Natural killer cell treated with Interleukin-12 subunit alpha and Interleukin-12 subunit beta and Interleukin-15 and Interleukin-18, amount 100 ng/mL, for 72 hours (primary cell): Measurements from ENCODE around the gene GRIA1. TPM values are rescaled to one million over a fixed set of nuclear protein-coding genes. Genes with fewer than 3 reads are reported as not detected.
A peak's percentile ranks its signal among the peaks of the same experiment; 100 is the strongest.

ENCODE experiments used
- ATAC-seq, 2 donors: fragments of 150-1000 bp; cut with Tn5 transposase in 1 of 2; sonication (Bioruptor Pico), chemical (Tn5 transposase) in 1 of 2; 2 replicates each; pipeline ENCODE4 v1.10.0; 2021
- DNase-seq: peaks from one replicate; pipeline ENCODE4 v3.0.0; 2022; ENCODE audit warnings: low spot score
- H3K27ac Mint-ChIP-seq, 2 donors: 1 replicate in 1 of 2; 2 replicates in 1 of 2; pipeline ENCODE4 v1.8.0; 2022; ENCODE audit warnings: mixed read lengths in 2 of 2, mild to moderate bottlenecking in 1 of 2, moderate library complexity in 1 of 2
- H3K27me3 Mint-ChIP-seq, 2 donors: 1 replicate in 1 of 2; 2 replicates in 1 of 2; pipeline ENCODE4 v1.8.0; 2022; ENCODE audit warnings: mixed read lengths in 2 of 2
- H3K36me3 Mint-ChIP-seq: one replicate; pipeline ENCODE4 v1.8.0; 2022; ENCODE audit warnings: mixed read lengths
- H3K4me1 Mint-ChIP-seq, 2 donors: 1 replicate in 1 of 2; 2 replicates in 1 of 2; pipeline ENCODE4 v1.8.0; 2022; ENCODE audit warnings: low read depth in 2 of 2, mixed read lengths in 2 of 2, mild to moderate bottlenecking in 1 of 2
- H3K4me3 Mint-ChIP-seq: one replicate; pipeline ENCODE4 v1.8.0; 2022; ENCODE audit warnings: mixed read lengths
- H3K9me3 Mint-ChIP-seq: 2 replicates; pipeline ENCODE4 v1.8.0; 2022; ENCODE audit warnings: mixed read lengths
- total RNA-seq, 2 donors: library from RNA; stranded (reverse); gene quantifications; one replicate each; pipeline ENCODE4 v1.2.3, GENCODE V29; 2022

GRIA1 gene
- total RNA-seq, 2 donors from 2014 or later: not detected

- no peaks in the 10 kb centered on the region for H3K9me3 Mint-ChIP-seq
- DNase-seq (no peak), ATAC-seq (no peak)
- H3K4me3 Mint-ChIP-seq: no peak overlapping the region
- no peaks in the 10 kb centered on the region for H3K4me1 Mint-ChIP-seq
- no peak overlapping the region for H3K27ac Mint-ChIP-seq
- H3K36me3 Mint-ChIP-seq: no peaks in the 10 kb centered on the region
- H3K27me3 Mint-ChIP-seq: peaks cover 0 to 1% of the 10 kb centered on the region in 2 donors
Observed at GRCh38 chr5:153793699-153794098, 303.2 kb downstream of the GRIA1 start.

- no peak for DNase-seq
- Mint-ChIP-seq H3K36me3 (no peaks in the 10 kb centered on the region), H3K9me3 (no peaks in the 10 kb centered on the region), H3K4me3 (no peak overlapping the region), H3K27me3 (no peaks in the 10 kb centered on the region), H3K4me1 (no peaks in the 10 kb centered on the region), H3K27ac (no peak overlapping the region)
- ATAC-seq: no peak
Observed at GRCh38 chr5:153794327-153794726, 303.9 kb downstream of the GRIA1 start.

- DNase-seq: no peak
- H3K4me3 Mint-ChIP-seq: no peak overlapping the region
- H3K27me3 Mint-ChIP-seq: no peaks in the 10 kb centered on the region
- H3K4me1 Mint-ChIP-seq: no peaks in the 10 kb centered on the region
- no peaks in the 10 kb centered on the region for H3K36me3 Mint-ChIP-seq
- H3K9me3 Mint-ChIP-seq: no peaks in the 10 kb centered on the region
- no peak overlapping the region for H3K27ac Mint-ChIP-seq
- no peak for ATAC-seq
Observed at GRCh38 chr5:153796527-153796926, 306.1 kb downstream of the GRIA1 start.

GRCh38 chr5:153797484-153797883, 307.0 kb downstream of the GRIA1 start:
- no peaks in the 10 kb centered on the region for H3K36me3 Mint-ChIP-seq
- peak in 1 of 2 donors; percentile 43 for ATAC-seq
- no peaks in the 10 kb centered on the region for H3K4me1 Mint-ChIP-seq
- no peak for DNase-seq
- H3K27ac Mint-ChIP-seq: no peak overlapping the region
- H3K9me3 Mint-ChIP-seq: no peaks in the 10 kb centered on the region
- H3K27me3 Mint-ChIP-seq: peaks cover 0 to 3% of the 10 kb centered on the region in 2 donors
- no peak overlapping the region for H3K4me3 Mint-ChIP-seq

GRCh38 chr5:153798830-153799229, 308.4 kb downstream of the GRIA1 start:
- no peak for DNase-seq
- no peak overlapping the region for H3K4me3 Mint-ChIP-seq
- no peak overlapping the region for H3K27ac Mint-ChIP-seq
- H3K27me3 Mint-ChIP-seq: peaks cover 0 to 7% of the 10 kb centered on the region in 2 donors
- no peaks in the 10 kb centered on the region for H3K4me1 Mint-ChIP-seq
- no peaks in the 10 kb centered on the region for H3K9me3 Mint-ChIP-seq
- no peaks in the 10 kb centered on the region for H3K36me3 Mint-ChIP-seq
- no peak for ATAC-seq

- ATAC-seq: no peak
- Mint-ChIP-seq H3K4me1 (no peaks in the 10 kb centered on the region), H3K9me3 (no peaks in the 10 kb centered on the region), H3K27me3 (peaks cover 3 to 12% of the 10 kb centered on the region in 2 donors), H3K36me3 (no peaks in the 10 kb centered on the region), H3K27ac (no peak overlapping the region), H3K4me3 (no peak overlapping the region)
- DNase-seq: no peak
Observed at GRCh38 chr5:153799466-153799865, 309.0 kb downstream of the GRIA1 start.

- Mint-ChIP-seq H3K4me3 (no peak overlapping the region), H3K4me1 (no peaks in the 10 kb centered on the region), H3K36me3 (no peaks in the 10 kb centered on the region), H3K27me3 (peaks cover 3 to 12% of the 10 kb centered on the region in 2 donors), H3K27ac (no peak overlapping the region), H3K9me3 (no peaks in the 10 kb centered on the region)
- DNase-seq (no peak), ATAC-seq (no peak)
Observed at GRCh38 chr5:153802050-153802821, 311.8 kb downstream of the GRIA1 start.

GRCh38 chr5:153807801-153808200, 317.3 kb downstream of the GRIA1 start:
- DNase-seq (no peak), ATAC-seq (no peak)
- Mint-ChIP-seq H3K27ac (no peak overlapping the region), H3K4me1 (no peaks in the 10 kb centered on the region), H3K4me3 (no peak overlapping the region), H3K9me3 (no peaks in the 10 kb centered on the region), H3K27me3 (peaks cover 10 to 11% of the 10 kb centered on the region in 2 donors), H3K36me3 (no peaks in the 10 kb centered on the region)

GRCh38 chr5:153809166-153809565, 318.7 kb downstream of the GRIA1 start:
- no peak for DNase-seq
- no peaks in the 10 kb centered on the region for H3K9me3 Mint-ChIP-seq
- no peaks in the 10 kb centered on the region for H3K4me1 Mint-ChIP-seq
- H3K4me3 Mint-ChIP-seq: no peak overlapping the region
- H3K27me3 Mint-ChIP-seq: peaks cover 7 to 8% of the 10 kb centered on the region in 2 donors
- H3K36me3 Mint-ChIP-seq: no peaks in the 10 kb centered on the region
- no peak overlapping the region for H3K27ac Mint-ChIP-seq
- ATAC-seq: no peak

GRCh38 chr5:153813901-153814300, 323.4 kb downstream of the GRIA1 start:
- DNase-seq: no peak
- no peaks in the 10 kb centered on the region for H3K4me1 Mint-ChIP-seq
- H3K27me3 Mint-ChIP-seq: peaks cover 10 to 15% of the 10 kb centered on the region in 2 donors
- H3K36me3 Mint-ChIP-seq: no peaks in the 10 kb centered on the region
- ATAC-seq: no peak
- no peak overlapping the region for H3K4me3 Mint-ChIP-seq
- no peaks in the 10 kb centered on the region for H3K9me3 Mint-ChIP-seq
- H3K27ac Mint-ChIP-seq: no peak overlapping the region

GRCh38 chr5:153816870-153817269, 326.4 kb downstream of the GRIA1 start:
- peaks cover 6 to 13% of the 10 kb centered on the region in 2 donors for H3K27me3 Mint-ChIP-seq
- no peaks in the 10 kb centered on the region for H3K4me1 Mint-ChIP-seq
- no peaks in the 10 kb centered on the region for H3K9me3 Mint-ChIP-seq
- H3K4me3 Mint-ChIP-seq: no peak overlapping the region
- ATAC-seq (no peak), DNase-seq (no peak)
- no peak overlapping the region for H3K27ac Mint-ChIP-seq
- H3K36me3 Mint-ChIP-seq: no peaks in the 10 kb centered on the region

- ATAC-seq (no peak), DNase-seq (no peak)
- Mint-ChIP-seq H3K27ac (no peak overlapping the region), H3K27me3 (peaks cover 6 to 13% of the 10 kb centered on the region in 2 donors), H3K9me3 (no peaks in the 10 kb centered on the region), H3K36me3 (no peaks in the 10 kb centered on the region), H3K4me1 (no peaks in the 10 kb centered on the region), H3K4me3 (no peak overlapping the region)
Observed at GRCh38 chr5:153818626-153819025, 328.2 kb downstream of the GRIA1 start.

GRCh38 chr5:153823036-153823435, 332.6 kb downstream of the GRIA1 start:
- no peaks in the 10 kb centered on the region for H3K9me3 Mint-ChIP-seq
- peaks cover 8% of the 10 kb centered on the region in 2 donors for H3K27me3 Mint-ChIP-seq
- no peak overlapping the region for H3K4me3 Mint-ChIP-seq
- H3K4me1 Mint-ChIP-seq: no peaks in the 10 kb centered on the region
- H3K36me3 Mint-ChIP-seq: no peaks in the 10 kb centered on the region
- no peak overlapping the region for H3K27ac Mint-ChIP-seq
- DNase-seq: no peak
- ATAC-seq: no peak

- Mint-ChIP-seq H3K4me1 (no peaks in the 10 kb centered on the region), H3K36me3 (no peaks in the 10 kb centered on the region), H3K27ac (no peak overlapping the region), H3K4me3 (no peak overlapping the region), H3K9me3 (no peaks in the 10 kb centered on the region), H3K27me3 (peaks cover 12 to 13% of the 10 kb centered on the region in 2 donors)
- DNase-seq: no peak
- no peak for ATAC-seq
Observed at GRCh38 chr5:153824909-153825308, 334.4 kb downstream of the GRIA1 start.

GRCh38 chr5:153827397-153827796, 336.9 kb downstream of the GRIA1 start:
- H3K27me3 Mint-ChIP-seq: peaks cover 8 to 13% of the 10 kb centered on the region in 2 donors
- H3K4me1 Mint-ChIP-seq: no peaks in the 10 kb centered on the region
- no peak overlapping the region for H3K27ac Mint-ChIP-seq
- H3K9me3 Mint-ChIP-seq: peaks cover 2% of the 10 kb centered on the region
- no peak overlapping the region for H3K4me3 Mint-ChIP-seq
- DNase-seq (no peak), ATAC-seq (no peak)
- no peaks in the 10 kb centered on the region for H3K36me3 Mint-ChIP-seq
